Rectal smooth muscle tissue (tissue), 1 donor: ENCODE results near the gene FOXP1.

Experiments used
- H3K27ac ChIP-seq: one replicate; pipeline ENCODE4 v1.7.0; 2013; ENCODE audit warnings: low read depth, low read length, inconsistent platforms
- H3K27me3 ChIP-seq: one replicate; pipeline ENCODE4 v1.7.0; 2013; ENCODE audit warnings: low read length; ENCODE audit not compliant: control insufficient read depth, insufficient read depth
- H3K36me3 ChIP-seq: one replicate; pipeline ENCODE4 v1.7.0; 2013; ENCODE audit warnings: low read length; ENCODE audit not compliant: control insufficient read depth, insufficient read depth
- H3K4me1 ChIP-seq: one replicate; pipeline ENCODE4 v1.7.0; 2013; ENCODE audit warnings: low read length; ENCODE audit not compliant: control insufficient read depth, insufficient read depth
- H3K4me3 ChIP-seq: one replicate; pipeline ENCODE4 v1.7.0; 2013; ENCODE audit warnings: low read length
- H3K9ac ChIP-seq: one replicate; pipeline ENCODE4 v1.7.0; 2013; ENCODE audit warnings: low read length

Gene FOXP1

DNA sequence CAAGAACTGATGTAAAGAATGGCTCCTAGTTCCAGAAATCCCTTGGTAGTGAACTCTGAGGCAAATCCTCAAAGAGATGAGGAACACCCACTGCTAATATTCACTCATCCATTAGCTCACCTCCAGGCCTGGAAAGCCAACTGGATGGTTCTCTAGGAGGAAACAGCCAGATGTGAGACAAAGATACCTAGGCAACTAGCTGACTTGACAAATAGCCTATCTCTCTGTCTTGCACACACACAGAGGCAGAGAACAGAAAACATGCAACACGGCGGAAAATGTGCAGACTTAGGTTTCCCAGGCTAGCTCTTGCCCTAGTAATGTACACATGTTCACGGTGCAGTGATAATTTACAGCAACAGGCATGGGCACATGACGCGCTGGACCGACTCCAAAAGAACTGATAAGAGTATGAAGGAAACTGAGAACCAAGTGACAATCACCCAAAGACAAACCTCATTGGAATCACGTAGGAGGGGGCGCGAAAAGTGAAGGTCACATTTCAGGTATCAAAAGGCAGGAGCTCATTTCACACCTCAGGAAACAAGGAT is 318.1 kb downstream of the FOXP1 start:
- H3K4me1 ChIP-seq, result peaks cover 3% of the 10 kb centered on the region
- H3K36me3 ChIP-seq, result no peaks in the 10 kb centered on the region
- no peak overlapping the region for H3K27ac ChIP-seq
- no peak overlapping the region for H3K9ac ChIP-seq
- no peaks in the 10 kb centered on the region for H3K27me3 ChIP-seq
- no peak overlapping the region for H3K4me3 ChIP-seq

DNA sequence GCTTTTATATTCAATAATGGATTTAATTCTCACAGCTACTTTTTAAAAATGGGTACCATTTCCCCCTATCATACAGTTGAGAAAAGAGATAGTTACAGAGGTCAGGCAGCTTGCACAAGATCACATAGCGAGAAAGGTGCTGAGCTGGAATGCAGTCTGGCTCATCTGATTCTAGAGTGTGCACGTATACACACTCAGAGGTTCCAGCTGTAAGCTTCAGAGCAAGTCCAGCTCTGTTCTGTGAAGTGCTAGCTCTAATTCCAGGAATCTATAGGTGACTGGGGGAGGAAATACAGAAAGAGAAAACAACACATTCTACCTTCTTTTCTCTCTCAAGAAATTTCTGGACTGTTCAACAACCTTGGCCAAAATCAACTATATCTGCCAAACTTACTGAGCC is 318.7 kb downstream of the FOXP1 start:
- Histone ChIP-seq H3K4me1 (peaks cover 3% of the 10 kb centered on the region), H3K27me3 (no peaks in the 10 kb centered on the region), H3K27ac (no peak overlapping the region), H3K4me3 (no peak overlapping the region), H3K36me3 (no peaks in the 10 kb centered on the region), H3K9ac (no peak overlapping the region)

DNA sequence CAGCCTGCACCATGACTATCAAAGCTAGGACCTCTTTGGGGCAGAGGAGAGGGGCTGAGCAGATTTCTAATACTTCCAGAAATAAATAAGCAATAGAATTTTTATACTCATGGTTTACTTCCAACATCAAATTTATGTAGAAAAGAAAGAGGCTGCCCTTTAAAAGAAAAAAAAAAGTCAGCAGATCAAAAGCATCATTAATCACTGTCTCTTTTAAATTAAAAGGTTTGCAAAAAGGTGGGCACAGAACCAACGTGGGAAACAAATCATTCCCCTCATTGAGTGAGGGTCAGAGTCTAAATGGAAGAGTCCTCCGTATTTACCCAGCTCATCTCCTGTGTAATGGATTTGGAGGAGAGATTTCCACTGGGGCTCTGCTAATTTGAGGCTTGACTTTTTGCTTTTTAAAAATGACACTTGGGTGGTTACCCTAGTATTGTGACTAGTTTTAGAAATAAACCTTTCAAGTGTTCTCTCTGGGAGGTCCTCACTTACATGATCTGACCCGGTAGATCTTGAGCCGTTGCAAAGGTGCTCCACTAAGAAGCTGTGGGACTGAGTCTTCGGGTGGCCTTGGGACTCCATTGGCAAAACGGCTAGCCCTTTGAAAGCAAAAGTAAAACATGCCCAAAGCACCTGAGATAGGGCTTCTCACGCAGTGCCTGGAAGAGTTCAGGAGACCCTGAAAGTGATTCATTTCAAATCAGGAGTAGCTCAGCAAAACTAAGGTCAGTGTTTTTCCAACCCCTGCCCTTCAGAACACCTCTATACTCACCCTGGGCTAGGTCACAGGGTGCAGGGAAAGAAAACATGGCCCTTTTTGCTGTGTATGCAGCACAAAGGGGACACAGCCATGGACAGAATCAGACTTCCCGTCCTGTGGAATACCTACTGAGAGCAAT is 320.9 kb downstream of the FOXP1 start:
- H3K36me3 ChIP-seq, result no peaks in the 10 kb centered on the region
- no peak overlapping the region for H3K9ac ChIP-seq
- no peaks in the 10 kb centered on the region for H3K27me3 ChIP-seq
- H3K27ac ChIP-seq, result no peak overlapping the region
- no peak overlapping the region for H3K4me3 ChIP-seq
- H3K4me1 ChIP-seq, result peaks cover 4% of the 10 kb centered on the region

DNA sequence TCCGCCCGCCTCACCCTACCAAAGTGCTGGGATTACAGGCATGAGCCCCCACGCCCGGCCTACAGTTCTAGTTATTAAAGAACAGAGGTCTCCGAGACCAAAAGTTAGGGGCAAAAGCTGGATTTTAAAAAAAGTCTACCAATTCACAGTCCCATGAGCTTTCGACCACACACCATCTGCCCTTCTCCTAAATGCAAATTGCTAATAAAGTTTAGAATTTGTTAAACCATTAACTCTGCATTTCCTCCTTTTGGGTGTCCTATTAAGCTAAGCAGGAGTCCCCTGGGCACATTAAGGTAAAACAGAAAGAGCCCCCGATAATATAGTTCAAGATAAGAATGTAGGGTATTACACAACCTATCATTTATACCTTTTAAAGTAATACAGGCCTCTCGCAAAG is 322.7 kb downstream of the FOXP1 start:
- Histone ChIP-seq H3K27me3 (no peaks in the 10 kb centered on the region), H3K4me3 (no peak overlapping the region), H3K36me3 (no peaks in the 10 kb centered on the region), H3K4me1 (peaks cover 4% of the 10 kb centered on the region), H3K27ac (no peak overlapping the region), H3K9ac (no peak overlapping the region)

DNA sequence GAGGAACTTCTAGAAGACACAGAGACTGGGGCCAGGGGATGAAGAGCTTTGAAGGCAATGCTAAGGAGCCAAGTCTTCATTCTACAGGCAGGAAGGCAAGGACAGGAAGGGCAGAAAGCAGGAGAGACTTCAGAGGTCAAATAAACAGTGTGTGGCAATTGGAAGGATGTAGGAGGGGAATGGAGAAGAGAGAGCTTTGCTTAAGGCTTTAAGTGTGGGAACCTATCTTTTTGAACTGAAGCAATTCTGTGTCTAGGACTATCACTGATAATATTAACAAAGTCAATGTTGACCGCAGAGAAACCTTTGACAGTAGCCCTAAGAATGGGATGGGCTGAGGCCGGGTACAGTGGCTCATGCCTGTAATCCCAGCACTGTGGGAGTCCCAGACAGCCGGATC is 325.0 kb downstream of the FOXP1 start:
- H3K27ac ChIP-seq, result no peak overlapping the region
- H3K4me1 ChIP-seq, result peaks cover 10% of the 10 kb centered on the region
- no peaks in the 10 kb centered on the region for H3K27me3 ChIP-seq
- H3K36me3 ChIP-seq, result no peaks in the 10 kb centered on the region
- H3K9ac ChIP-seq, result no peak overlapping the region
- H3K4me3 ChIP-seq, result no peak overlapping the region

DNA sequence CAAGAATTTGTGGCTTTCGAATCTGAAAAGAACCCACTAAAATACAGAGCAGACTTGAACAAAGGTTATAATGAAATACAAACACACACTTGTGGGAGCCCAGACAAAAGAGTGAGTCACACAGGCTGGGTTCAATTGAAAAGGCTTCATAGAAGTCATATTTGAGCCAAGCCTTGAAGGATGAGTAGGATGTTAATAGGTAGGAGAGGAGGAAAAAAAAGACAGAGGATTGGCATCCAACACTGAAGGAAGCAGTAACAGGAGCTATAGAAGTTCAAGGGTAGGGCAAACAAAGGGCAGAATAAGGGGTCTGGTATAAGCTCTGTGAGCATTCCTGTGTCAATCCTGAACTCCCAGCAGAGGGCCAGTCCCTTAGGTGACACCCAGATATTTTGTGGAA is 325.4 kb downstream of the FOXP1 start:
- Histone ChIP-seq H3K27ac (no peak overlapping the region), H3K4me3 (no peak overlapping the region), H3K9ac (no peak overlapping the region), H3K27me3 (no peaks in the 10 kb centered on the region), H3K4me1 (peaks cover 10% of the 10 kb centered on the region), H3K36me3 (no peaks in the 10 kb centered on the region)

DNA sequence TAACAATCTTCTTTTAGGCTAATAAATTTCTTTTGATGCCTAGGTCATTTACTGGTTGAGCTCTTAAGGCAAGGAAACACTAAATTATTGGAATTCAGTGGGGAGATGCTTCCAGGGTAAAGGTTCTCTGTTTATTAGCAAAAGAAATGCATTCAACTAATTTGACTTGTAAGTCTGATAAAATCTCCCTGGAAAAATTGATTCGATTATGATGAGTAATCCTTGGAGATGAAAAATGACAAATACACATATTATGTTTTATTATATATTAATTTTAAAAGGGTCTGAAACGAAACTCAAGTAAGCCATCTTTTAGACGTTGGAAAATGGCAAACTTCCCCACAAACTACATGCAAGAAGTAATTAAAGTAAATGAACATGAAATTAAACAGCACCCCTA is 328.0 kb downstream of the FOXP1 start:
- Histone ChIP-seq H3K4me3 (no peak overlapping the region), H3K27me3 (no peaks in the 10 kb centered on the region), H3K27ac (no peak overlapping the region), H3K9ac (no peak overlapping the region), H3K36me3 (no peaks in the 10 kb centered on the region), H3K4me1 (peaks cover 10% of the 10 kb centered on the region)

DNA sequence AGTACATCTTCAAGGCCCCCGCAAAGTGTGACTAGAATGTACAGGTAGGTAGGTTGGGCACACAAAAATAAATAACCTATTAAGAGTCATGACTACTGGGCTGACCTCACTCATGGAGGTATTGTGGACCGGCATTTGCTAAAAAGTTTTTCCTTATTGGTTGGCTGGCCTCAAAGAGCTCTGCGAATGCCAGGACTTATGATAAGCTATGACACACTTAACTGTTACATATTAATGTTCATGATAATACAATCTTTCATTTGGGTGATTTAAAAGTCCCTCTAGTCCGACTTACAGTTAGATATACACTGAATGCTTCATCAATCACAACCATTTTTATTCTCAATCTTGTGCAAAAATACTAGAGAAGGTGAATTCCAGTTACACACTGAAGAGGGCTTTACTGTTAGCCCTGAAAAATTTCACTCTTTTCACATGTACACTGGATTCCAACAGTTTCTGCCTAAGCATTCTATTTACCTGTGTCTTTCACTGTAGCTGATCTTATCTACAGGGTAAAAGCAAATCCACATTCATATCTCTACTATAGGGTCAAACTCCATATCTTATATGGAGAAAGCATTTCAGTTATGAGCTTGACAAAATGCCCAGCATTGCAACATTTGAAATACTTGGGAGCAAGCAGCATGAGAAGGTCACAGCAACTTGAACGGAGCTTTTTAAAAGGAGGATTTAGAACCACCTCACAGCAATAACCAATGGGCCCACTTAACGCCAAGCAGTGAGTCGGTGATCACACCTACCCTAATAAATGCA is 329.1 kb downstream of the FOXP1 start:
- H3K4me3 ChIP-seq, result no peak overlapping the region
- no peak overlapping the region for H3K9ac ChIP-seq
- H3K4me1 ChIP-seq, result peaks cover 10% of the 10 kb centered on the region
- no peaks in the 10 kb centered on the region for H3K36me3 ChIP-seq
- no peaks in the 10 kb centered on the region for H3K27me3 ChIP-seq
- H3K27ac ChIP-seq, result peak overlapping the region; percentile 40

DNA sequence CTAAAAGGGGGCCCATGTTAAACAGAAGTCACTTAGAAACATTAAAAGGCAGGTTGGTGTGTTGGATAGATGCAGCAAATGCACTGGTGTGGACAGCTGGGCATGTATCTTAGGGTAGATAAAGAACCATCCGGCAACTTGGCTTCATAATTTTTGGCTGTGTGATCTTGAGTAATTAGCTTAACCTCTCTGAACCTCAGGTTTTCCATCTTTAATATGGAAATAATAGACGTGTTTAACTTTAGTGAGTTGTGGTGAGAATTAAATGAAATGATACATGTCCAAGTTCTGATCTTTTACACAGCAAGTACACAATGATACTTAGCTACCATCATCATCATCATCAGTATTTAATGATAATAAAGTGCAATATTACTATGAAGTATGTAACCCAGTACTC is 330.4 kb downstream of the FOXP1 start:
- Histone ChIP-seq H3K9ac (no peak overlapping the region), H3K4me3 (no peak overlapping the region), H3K36me3 (no peaks in the 10 kb centered on the region), H3K27ac (no peak overlapping the region), H3K27me3 (no peaks in the 10 kb centered on the region), H3K4me1 (peaks cover 6% of the 10 kb centered on the region)

DNA sequence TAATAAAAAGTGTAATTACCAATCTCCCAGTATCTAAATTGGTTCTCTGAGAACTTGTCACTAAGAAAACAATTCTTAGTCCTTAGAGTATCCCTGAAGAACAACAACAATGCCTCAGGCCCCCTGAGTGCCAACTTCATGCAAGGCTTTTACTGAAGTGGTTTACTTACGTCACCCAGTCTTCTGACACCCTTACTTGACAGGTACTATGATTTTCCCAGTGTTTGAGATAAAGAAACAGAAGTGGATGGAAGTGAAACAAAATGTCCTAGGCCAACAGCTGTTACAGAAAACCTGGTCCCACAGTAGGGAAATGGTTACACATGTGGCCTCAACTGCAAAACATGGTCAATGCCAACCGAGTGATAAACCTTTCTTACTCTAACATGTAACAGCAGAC is 331.1 kb downstream of the FOXP1 start:
- Histone ChIP-seq H3K4me1 (peaks cover 6% of the 10 kb centered on the region), H3K36me3 (no peaks in the 10 kb centered on the region), H3K9ac (no peak overlapping the region), H3K27ac (no peak overlapping the region), H3K27me3 (no peaks in the 10 kb centered on the region), H3K4me3 (no peak overlapping the region)

DNA sequence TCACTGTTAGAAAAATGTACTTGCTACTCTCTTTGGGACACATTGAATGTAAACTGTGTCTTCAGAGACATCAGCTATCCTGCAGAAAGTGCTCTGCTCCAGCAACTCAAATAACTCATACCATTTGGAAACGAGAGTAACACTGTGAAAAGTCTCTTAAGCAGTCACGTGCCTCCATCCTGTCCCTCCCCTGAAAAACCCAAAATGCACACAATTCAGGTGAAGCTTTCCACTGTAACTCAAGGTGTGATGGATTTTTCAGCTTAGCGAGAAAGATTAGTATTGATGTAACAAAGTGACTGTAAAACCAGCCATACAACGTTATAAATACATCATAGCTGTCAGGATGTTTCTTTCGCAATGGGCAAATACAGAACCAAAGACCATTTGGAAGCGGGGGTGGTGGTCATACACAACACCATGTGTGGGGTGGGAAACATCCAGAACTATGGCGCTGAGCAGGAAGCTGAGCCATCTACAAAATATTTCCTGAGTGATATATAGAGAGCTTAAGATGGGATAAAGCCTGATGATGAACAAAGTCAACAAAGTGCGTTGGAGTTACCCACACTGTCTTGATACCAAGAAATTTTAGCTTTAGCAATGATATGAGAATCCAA is 332.3 kb downstream of the FOXP1 start:
- H3K4me1 ChIP-seq, result peaks cover 7% of the 10 kb centered on the region
- H3K9ac ChIP-seq, result no peak overlapping the region
- H3K4me3 ChIP-seq, result no peak overlapping the region
- H3K36me3 ChIP-seq, result no peaks in the 10 kb centered on the region
- H3K27ac ChIP-seq, result no peak overlapping the region
- H3K27me3 ChIP-seq, result no peaks in the 10 kb centered on the region

DNA sequence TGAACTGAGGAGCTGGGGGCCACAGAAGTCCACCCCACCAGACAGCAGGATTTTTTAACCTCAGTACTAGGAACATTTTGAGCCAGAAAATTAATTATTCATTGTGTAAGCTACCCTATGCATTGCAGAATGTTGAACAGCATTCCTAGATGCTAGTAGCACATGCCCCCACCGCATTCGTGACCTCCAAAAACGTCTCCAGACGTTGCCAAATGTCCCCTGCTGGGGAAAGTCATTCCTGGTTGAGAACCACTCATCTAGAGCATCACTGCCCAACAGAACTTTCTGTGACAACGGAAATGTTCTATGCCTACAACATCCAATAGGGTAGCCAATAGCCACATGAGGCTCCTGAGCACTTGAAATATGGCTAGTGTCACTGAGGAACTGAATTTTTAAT is 333.5 kb downstream of the FOXP1 start:
- H3K27ac ChIP-seq, result peak overlapping the region; percentile 11
- no peaks in the 10 kb centered on the region for H3K36me3 ChIP-seq
- no peaks in the 10 kb centered on the region for H3K27me3 ChIP-seq
- no peak overlapping the region for H3K4me3 ChIP-seq
- no peak overlapping the region for H3K9ac ChIP-seq
- H3K4me1 ChIP-seq, result peaks cover 11% of the 10 kb centered on the region
